HEK293 (cell line): ENCODE data around the gene COL11A2.

Experiments used
- CTCF ChIA-PET: fragments of 350-600 bp; formaldehyde crosslinking; extraction: SDS; loops from one replicate; lab custom pipeline; 2021; ENCODE audit warnings: antibody characterized with exemption; lab: Yijun Ruan, JAX
- POLR2A ChIA-PET: fragments of 300-600 bp; formaldehyde crosslinking; extraction: SDS; loops from one replicate; lab custom pipeline; 2020; ENCODE audit warnings: antibody characterized with exemption, inconsistent platforms; lab: Yijun Ruan, JAX
- H3K27ac ChIP-seq: fragments of 200-500 bp; sonication (Bioruptor generic); 2 replicates; pipeline ENCODE4 v1.5.1; 2014; ENCODE audit warnings: low read depth, low read length, control low read depth, inconsistent platforms; ENCODE audit errors: extremely low read depth
- H3K36me3 ChIP-seq, 2 experiments: fragments of 200-500 bp in 1 of 2; sonication (Bioruptor generic) in 1 of 2; 1 replicate in 1 of 2; 2 replicates in 1 of 2; pipeline ENCODE4 v1.5.1; 2014 to 2017; ENCODE audit warnings: inconsistent platforms in 2 of 2, low read length in 2 of 2; ENCODE audit not compliant: control insufficient read depth in 2 of 2, insufficient read depth in 1 of 2
- H3K4me1 ChIP-seq: fragments of 200-500 bp; sonication (Bioruptor generic); 2 replicates; pipeline ENCODE4 v1.5.1; 2014; ENCODE audit warnings: mild to moderate bottlenecking, low read length, inconsistent platforms; ENCODE audit not compliant: control insufficient read depth, insufficient read depth
- H3K4me3 ChIP-seq: 2 replicates; pipeline ENCODE4 v1.5.1; 2011; ENCODE audit warnings: low read depth, mild to moderate bottlenecking, control low read depth, low read length, moderate library complexity
- H3K9me3 ChIP-seq: fragments of 200-500 bp; sonication (Bioruptor generic); 2 replicates; pipeline ENCODE4 v1.5.1; 2014; ENCODE audit warnings: low read depth, low read length, inconsistent platforms; ENCODE audit not compliant: control insufficient read depth, insufficient read depth
- BCL11B ChIP-seq: fragments of 450-650 bp; formaldehyde crosslinking; IDR thresholded peaks from 2 replicates; pipeline ENCODE4 v1.5.1; 2016; ENCODE audit warnings: low read depth, missing biosample characterization, missing genetic modification characterization
- GLIS2 ChIP-seq: fragments of 450-650 bp; formaldehyde crosslinking; IDR thresholded peaks from 2 replicates; pipeline ENCODE4 v1.5.1; 2016; ENCODE audit warnings: missing biosample characterization, missing genetic modification characterization
- KLF7 ChIP-seq: fragments of 450-650 bp; formaldehyde crosslinking; IDR thresholded peaks from 2 replicates; pipeline ENCODE4 v1.5.1; 2016; ENCODE audit warnings: missing biosample characterization, missing genetic modification characterization, borderline replicate concordance
- PBX3 ChIP-seq: sonication (generic); formaldehyde crosslinking; IDR thresholded peaks from 2 replicates; pipeline ENCODE4 v1.8.1; 2022; ENCODE audit warnings: mild to moderate bottlenecking, moderate library complexity, missing genetic modification reagents
- RBAK ChIP-seq: fragments of 450-650 bp; formaldehyde crosslinking; IDR thresholded peaks from 2 replicates; pipeline ENCODE4 v1.5.1; 2016; ENCODE audit warnings: missing biosample characterization, missing genetic modification characterization
- REST ChIP-seq: fragments of 450-650 bp; formaldehyde crosslinking; IDR thresholded peaks from 2 replicates; pipeline ENCODE4 v1.5.1; 2016; ENCODE audit warnings: missing biosample characterization, missing genetic modification characterization
- SCRT2 ChIP-seq: fragments of 450-650 bp; formaldehyde crosslinking; IDR thresholded peaks from 2 replicates; pipeline ENCODE4 v1.5.1; 2016; ENCODE audit warnings: missing biosample characterization, missing genetic modification characterization
- SETDB1 ChIP-seq: IDR thresholded peaks from one replicate; pipeline ENCODE4 v1.6.1; 2017; ENCODE audit warnings: mild to moderate bottlenecking, low read length, moderate library complexity, mixed read lengths; ENCODE audit not compliant: insufficient read length
- TSHZ1 ChIP-seq: fragments of 450-650 bp; formaldehyde crosslinking; IDR thresholded peaks from 2 replicates; pipeline ENCODE4 v1.5.1; 2016; ENCODE audit warnings: missing biosample characterization, missing genetic modification characterization, borderline replicate concordance
- ZBTB48 ChIP-seq: fragments of 450-650 bp; formaldehyde crosslinking; IDR thresholded peaks from 2 replicates; pipeline ENCODE4 v1.5.1; 2016; ENCODE audit warnings: missing biosample characterization, missing genetic modification characterization
- ZNF335 ChIP-seq: fragments of 450-650 bp; formaldehyde crosslinking; conservative IDR thresholded peaks from 2 replicates; pipeline ENCODE4 v1.5.1; 2016; ENCODE audit warnings: missing biosample characterization, missing genetic modification characterization
- ZNF623 ChIP-seq: fragments of 450-650 bp; formaldehyde crosslinking; IDR thresholded peaks from 2 replicates; pipeline ENCODE4 v1.5.1; 2016; ENCODE audit warnings: missing biosample characterization, missing genetic modification characterization
- ZNF639 ChIP-seq: fragments of 450-650 bp; formaldehyde crosslinking; IDR thresholded peaks from 2 replicates; pipeline ENCODE4 v1.5.1; 2016; ENCODE audit warnings: missing biosample characterization, missing genetic modification characterization
- ZNF658 ChIP-seq: fragments of 450-650 bp; formaldehyde crosslinking; IDR thresholded peaks from 2 replicates; pipeline ENCODE4; 2016; ENCODE audit warnings: missing biosample characterization, missing genetic modification characterization

Gene COL11A2

GRCh38 chr6:33165581-33166258 lies 26.5 kb downstream of the COL11A2 start:
- Histone ChIP-seq H3K4me1 (0 out of 2 replicates have a peak, but pooled peaks cover 2% of the 10 kb centered on the region), H3K9me3 (no peaks in the 10 kb centered on the region), H3K36me3 (no peaks in the 10 kb centered on the region), H3K4me3 (no peak overlapping the region), H3K27ac (no peak overlapping the region)
- ChIA-PET CTCF (interaction anchor here (0.6 to 7.2 kb wide), 2 partner anchors 28 to 83 kb away, joined by 3 to 59 read pairs; no protein-coding TSS in a partner anchor), POLR2A (no interaction called here)
- TF ChIP-seq BCL11B (tag by site-specific recombination) (peak; percentile 75), ZNF335 (tag by site-specific recombination) (no peak)

DNA sequence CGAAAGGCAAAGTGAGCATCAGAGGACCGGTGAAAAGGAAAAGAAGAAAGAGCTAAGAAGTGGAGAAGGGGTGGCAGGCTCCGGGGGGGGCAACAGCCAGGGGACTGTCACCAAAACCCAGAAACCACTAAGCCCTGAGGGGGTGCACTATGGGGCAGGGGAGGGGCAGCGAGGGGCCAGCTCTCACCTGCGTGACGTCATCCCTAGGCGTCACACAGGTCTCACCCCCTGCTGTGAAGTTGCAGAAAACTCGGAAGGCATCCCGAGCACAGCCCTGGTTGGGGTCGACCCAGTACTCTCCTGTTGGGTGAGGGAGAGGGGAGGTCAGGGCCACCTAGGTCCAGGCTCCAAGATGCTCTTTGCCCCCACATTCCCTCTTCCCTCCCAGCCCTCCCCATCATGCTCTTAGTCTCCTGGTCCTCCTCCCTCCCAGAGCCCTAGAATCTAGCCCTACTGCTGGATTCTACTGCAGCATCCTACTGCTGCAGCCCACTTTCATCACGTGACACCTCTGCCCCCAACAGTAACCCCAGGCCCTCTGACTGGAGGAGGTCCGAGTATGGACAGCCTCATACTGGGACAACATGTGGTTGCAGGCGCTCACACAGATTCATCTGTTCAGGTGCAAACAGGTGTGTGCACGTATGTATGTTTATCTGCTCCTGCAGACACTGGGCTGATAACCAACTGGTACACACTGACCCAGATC lies 27.4 kb downstream of the COL11A2 start:
- no peak overlapping the region for H3K4me3 ChIP-seq
- H3K9me3 ChIP-seq = no peaks in the 10 kb centered on the region
- no peak overlapping the region for H3K27ac ChIP-seq
- no peaks in the 10 kb centered on the region for H3K36me3 ChIP-seq
- H3K4me1 ChIP-seq = 0 out of 2 replicates have a peak, but pooled peaks cover 2% of the 10 kb centered on the region
- CTCF ChIA-PET = interaction anchor here (0.6 to 7.2 kb wide), 8 partner anchors 9 to 84 kb away, joined by 3 to 59 read pairs (median 3); no protein-coding TSS in a partner anchor
- peak; percentile 29; the same call in 1 of the 2 replicates for TF ChIP-seq GLIS2
- TF ChIP-seq TSHZ1 (tag by site-specific recombination) = no peak
- TF ChIP-seq SCRT2 (tag by site-specific recombination) = 0 out of 2 replicates have a peak, but pooled peaks have one; percentile 25
- POLR2A ChIA-PET = interaction anchor here (0.9 kb wide), 1 partner anchor 261 kb away, joined by 3 read pairs; no protein-coding TSS in a partner anchor

DNA sequence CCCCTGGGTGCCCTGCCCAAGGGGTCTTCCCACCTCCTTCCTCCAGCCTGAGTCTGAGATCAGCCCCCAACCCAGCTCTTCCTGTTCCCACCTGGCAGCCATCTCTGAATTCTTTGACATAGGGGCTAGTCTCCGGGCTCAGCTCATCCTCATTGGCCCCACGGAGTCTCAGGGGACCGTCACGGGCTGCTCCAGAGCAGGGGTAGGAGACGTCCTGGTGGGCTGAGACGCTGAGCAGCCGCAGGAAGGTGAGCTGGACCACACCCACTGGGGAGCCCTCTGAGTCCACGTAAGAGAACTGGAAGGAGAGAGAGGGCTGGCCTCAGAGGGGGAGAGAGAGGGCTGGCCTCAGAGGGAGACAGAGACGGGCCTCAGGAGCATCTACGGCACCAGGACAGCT lies 28.1 kb downstream of the COL11A2 start:
- Histone ChIP-seq H3K27ac (no peak overlapping the region), H3K4me1 (0 out of 2 replicates have a peak, but pooled peaks cover 2% of the 10 kb centered on the region), H3K4me3 (no peak overlapping the region), H3K9me3 (no peaks in the 10 kb centered on the region), H3K36me3 (no peaks in the 10 kb centered on the region)
- POLR2A ChIA-PET = interaction anchor here (0.5 to 0.9 kb wide), 2 partner anchors 262 to 1473 kb away, joined by 3 read pairs; no protein-coding TSS in a partner anchor
- CTCF ChIA-PET = interaction anchor here (0.6 to 7.2 kb wide), 10 partner anchors 9 to 110 kb away, joined by 3 to 59 read pairs (median 3); no protein-coding TSS in a partner anchor
- no peak for TF ChIP-seq REST
- TF ChIP-seq ZNF623 (tag by site-specific recombination) = no peak
- TF ChIP-seq PBX3 (CRISPR knock-in tag) = no peak
- no peak for TF ChIP-seq RBAK
- no peak for TF ChIP-seq TSHZ1 (tag by site-specific recombination)
- no peak for TF ChIP-seq SETDB1
- TF ChIP-seq KLF7 (tag by site-specific recombination) = no peak
- TF ChIP-seq ZBTB48 (tag by site-specific recombination) = no peak
- no peak for TF ChIP-seq ZNF658 (tag by site-specific recombination)
- no peak for TF ChIP-seq ZNF639 (tag by site-specific recombination)
